Measurements from ENCODE around the gene KRTAP10-11.
"Not testable (repeated sequence)": the region's sequence is repeated elsewhere in the genome, so short reads cannot be mapped to it uniquely, and the experiment has no call there.

KRTAP10-11 gene

GRCh38 chr21:44603109-44603875 lies 42.9 kb upstream of the KRTAP10-11 start:
- no peak for TF ChIP-seq CTCF (conservative IDR thresholded peaks at IDR 0.05)
- TF ChIP-seq ZFX (IDR thresholded peaks at IDR 0.05), result no peak
- no peak overlapping the region for H3K27ac ChIP-seq

GRCh38 chr21:44603911-44604310 lies 42.3 kb upstream of the KRTAP10-11 start:
- TF ChIP-seq CTCF (conservative IDR thresholded peaks at IDR 0.05), result no peak
- TF ChIP-seq ZFX (IDR thresholded peaks at IDR 0.05), result no peak
- H3K27ac ChIP-seq, result no peak overlapping the region

GRCh38 chr21:44606495-44606894 lies 39.7 kb upstream of the KRTAP10-11 start:
- no peak overlapping the region for H3K27ac ChIP-seq
- no peak for TF ChIP-seq CTCF (conservative IDR thresholded peaks at IDR 0.05)
- TF ChIP-seq ZFX (IDR thresholded peaks at IDR 0.05), result no peak

- H3K27ac ChIP-seq, result no peak overlapping the region
- no peak for TF ChIP-seq CTCF (conservative IDR thresholded peaks at IDR 0.05)
- TF ChIP-seq ZFX (IDR thresholded peaks at IDR 0.05), result no peak
Measured at GRCh38 chr21:44609193-44609592, 37.0 kb upstream of the KRTAP10-11 start.

- not testable (repeated sequence) for H3K27ac ChIP-seq
Measured at GRCh38 chr21:44610157-44610843, 35.9 kb upstream of the KRTAP10-11 start.

GRCh38 chr21:44611551-44611950 lies 34.7 kb upstream of the KRTAP10-11 start:
- TF ChIP-seq ZFX (IDR thresholded peaks at IDR 0.05) (no peak), CTCF (conservative IDR thresholded peaks at IDR 0.05) (no peak)
- H3K27ac ChIP-seq, result no peak overlapping the region

GRCh38 chr21:44612029-44612486 lies 34.2 kb upstream of the KRTAP10-11 start, which contains the start of gene KRTAP10-8:
KRTAP10-8 (plus strand) TSS chr21:44612079; CDS start chr21:44612101, 22 bp downstream.
- no peak within 1 kb of the TSS for H3K27ac ChIP-seq
- TF ChIP-seq CTCF (conservative IDR thresholded peaks at IDR 0.05), result no peak
- TF ChIP-seq ZFX (IDR thresholded peaks at IDR 0.05), result no peak

All from C4-2B (cell line).